ENCODE data around the gene PDGFA. TPM values are rescaled to one million over a fixed set of nuclear protein-coding genes. Genes with fewer than 3 reads are reported as not detected.

Gene PDGFA
- total RNA-seq, 1 experiment from 2014 or later: 35.8 TPM

GRCh38 chr7:479115-479947 is 40.3 kb downstream of the PDGFA start:
- Histone ChIP-seq H4K5ac (ENCODE audit: insufficient read length, low read depth, low read length) (no peak overlapping the region), H3K4me1 (ENCODE audit: insufficient read depth, low read length) (no peaks in the 10 kb centered on the region), H3K27me3 (ENCODE audit: insufficient read depth, low read length) (no peaks in the 10 kb centered on the region), H2BK15ac (ENCODE audit: low read depth, low read length) (no peak overlapping the region), H3K9me3 (ENCODE audit: control insufficient read depth, low read depth, low read length) (no peaks in the 10 kb centered on the region), H2AFZ (ENCODE audit: low read length) (no peak overlapping the region), H3K79me1 (ENCODE audit: insufficient read depth, low read depth, low read length, poor library complexity, severe bottlenecking) (no peaks in the 10 kb centered on the region), H3K27ac (ENCODE audit: insufficient read length, low read depth, low read length) (no peak overlapping the region), H3K4ac (ENCODE audit: low read depth, low read length) (no peak overlapping the region), H4K91ac (ENCODE audit: insufficient read length, low read depth, low read length) (no peak overlapping the region), H4K8ac (replicated peaks; ENCODE audit: insufficient read length, low read depth, low read length) (no peak overlapping the region), H4K20me1 (ENCODE audit: control insufficient read depth, insufficient read depth, insufficient read length) (no peaks in the 10 kb centered on the region), H3K14ac (ENCODE audit: insufficient read depth, low read length) (no peak overlapping the region; the same call in 1 of the 2 replicates), H3K79me2 (ENCODE audit: insufficient read depth, low read length) (no peaks in the 10 kb centered on the region), H3K9ac (ENCODE audit: extremely low read depth, insufficient read length, low read length) (no peak overlapping the region), H3K23me2 (ENCODE audit: insufficient read length, low read depth, low read length, poor library complexity, severe bottlenecking) (no peaks in the 10 kb centered on the region), H2AK5ac (ENCODE audit: insufficient read length, low read length) (no peak overlapping the region), H3K23ac (ENCODE audit: insufficient read length, low read depth, low read length) (no peak overlapping the region), H3K18ac (ENCODE audit: insufficient read length, low read depth, low read length) (no peak overlapping the region), H3T11ph (ENCODE audit: low read length) (no peak overlapping the region), H3K4me2 (ENCODE audit: insufficient read depth, insufficient read length, low read length) (no peak overlapping the region), H2BK20ac (ENCODE audit: low read depth, low read length, poor library complexity, severe bottlenecking) (no peak overlapping the region), H3K56ac (ENCODE audit: insufficient read length, low read depth, low read length) (no peak overlapping the region), H2BK5ac (ENCODE audit: insufficient read length, low read length) (no peak overlapping the region), H2BK120ac (ENCODE audit: low read depth, low read length, poor library complexity, severe bottlenecking) (no peak overlapping the region), H2BK12ac (ENCODE audit: insufficient read length, low read depth, low read length) (no peak overlapping the region)
- Mint-ChIP-seq H3K27me3 (ENCODE audit: low read depth) (peaks cover 7% of the 10 kb centered on the region; the same call in 1 of the 2 replicates), H3K27ac (no peak overlapping the region; a peak in 1 of 7 replicates), H3K4me3 (no peak overlapping the region), H3K36me3 (ENCODE audit: insufficient read depth in 1 of 3, low read depth in 3 of 3) (peaks cover 0 to 11% (median 2%) of the 10 kb centered on the region in 3 experiments; a peak in 3 of 7 replicates), H3K9me3 (peaks cover 9 to 10% of the 10 kb centered on the region in 2 experiments), H3K4me1 (peaks cover 11 to 19% of the 10 kb centered on the region in 2 experiments)
- no peak for TF ChIP-seq CTCF (conservative IDR thresholded peaks at IDR 0.05)
- WGBS (ENCODE audit: extremely low coverage, insufficient read length, low lambda C conversion rate): no CpG with 5 or more reads among the region's 20 CpGs
- DNase-seq: no peak

All from H9 (cell line).